Measurements from ENCODE around the gene WWP2. TPM values are rescaled to one million over a fixed set of nuclear protein-coding genes. Genes with fewer than 3 reads are reported as not detected.
"Not testable (repeated sequence)": the region's sequence is repeated elsewhere in the genome, so short reads cannot be mapped to it uniquely, and the experiment has no call there.

Gene WWP2
- total RNA-seq, 2 donors from 2014 or later, result 45.4 to 62.3 TPM

DNA sequence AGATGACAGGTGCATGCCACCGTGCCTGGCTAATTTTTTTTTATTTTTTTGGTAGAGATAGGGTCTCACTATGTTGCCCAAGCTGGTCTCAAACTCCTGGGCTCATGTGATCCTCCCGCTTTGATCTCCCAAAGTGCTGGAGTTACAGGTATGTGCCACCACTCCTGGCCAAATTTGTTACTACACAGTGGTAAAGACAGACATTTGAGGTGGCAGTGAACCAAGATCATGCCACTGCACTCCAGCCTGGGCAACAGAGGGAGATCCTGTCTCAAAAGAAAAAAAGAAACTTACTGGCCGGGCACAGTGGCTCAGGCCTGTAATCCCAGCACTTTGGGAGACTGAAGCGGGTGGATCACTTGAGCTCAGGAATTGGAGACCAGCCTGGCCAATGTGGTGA is 33.1 kb upstream of the WWP2 start:
- not testable (repeated sequence) for H3K27me3 Mint-ChIP-seq (ENCODE audit: low read depth); H3K4me3 Mint-ChIP-seq; H3K27ac Mint-ChIP-seq; H3K9me3 Mint-ChIP-seq; H3K36me3 Mint-ChIP-seq (ENCODE audit: insufficient read depth in 2 of 2); ATAC-seq (replicated peaks in 1 of 2); DNase-seq
- H3K4me1 Mint-ChIP-seq (ENCODE audit: low read depth), result peaks cover 40% of the 10 kb centered on the region

DNA sequence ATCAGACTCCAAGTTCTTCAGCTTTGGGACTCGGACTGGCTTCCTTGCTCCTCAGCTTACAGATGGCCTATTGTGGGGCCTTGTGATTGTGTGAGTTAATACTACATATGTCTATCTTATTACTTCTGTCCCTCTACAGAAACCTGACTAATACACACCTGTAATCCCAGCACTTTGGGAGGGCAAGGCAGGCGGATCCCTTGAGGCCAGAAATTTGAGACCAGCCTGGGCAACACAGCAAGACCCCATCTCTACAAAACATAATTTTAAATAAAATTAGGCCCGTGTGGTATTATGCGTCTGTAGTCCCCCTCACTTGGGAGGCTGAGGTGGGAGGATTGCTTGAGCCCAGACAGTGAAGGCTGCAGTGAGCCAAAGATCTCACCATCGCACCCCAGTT is 30.9 kb upstream of the WWP2 start:
- H3K4me3 Mint-ChIP-seq; H3K36me3 Mint-ChIP-seq (ENCODE audit: insufficient read depth in 2 of 2); ATAC-seq (replicated peaks in 1 of 2); H3K27ac Mint-ChIP-seq; H3K27me3 Mint-ChIP-seq (ENCODE audit: low read depth); DNase-seq; H3K9me3 Mint-ChIP-seq: not testable (repeated sequence)
- H3K4me1 Mint-ChIP-seq (ENCODE audit: low read depth), result peaks cover 23% of the 10 kb centered on the region

DNA sequence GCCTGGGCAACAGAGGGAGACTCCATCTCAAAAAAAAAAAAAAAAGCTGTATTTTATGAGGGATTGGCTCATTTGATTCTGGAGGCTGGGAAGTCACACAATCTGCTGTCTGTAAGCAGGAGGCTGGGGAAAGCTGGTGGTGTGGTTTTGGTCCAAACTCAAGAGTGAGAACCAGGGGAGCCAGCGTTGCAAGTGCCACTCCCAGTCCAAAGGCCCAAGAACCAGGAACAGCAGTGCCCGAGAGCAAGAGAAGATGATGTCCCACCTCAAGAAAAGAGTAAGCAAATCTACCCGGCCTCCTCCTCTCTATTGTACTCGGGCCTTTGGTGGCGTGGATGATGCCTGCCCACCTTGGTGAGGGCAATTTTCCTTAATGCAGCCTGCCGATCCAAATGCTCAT is 30.0 kb upstream of the WWP2 start:
- H3K4me3 Mint-ChIP-seq, result no peak overlapping the region

DNA sequence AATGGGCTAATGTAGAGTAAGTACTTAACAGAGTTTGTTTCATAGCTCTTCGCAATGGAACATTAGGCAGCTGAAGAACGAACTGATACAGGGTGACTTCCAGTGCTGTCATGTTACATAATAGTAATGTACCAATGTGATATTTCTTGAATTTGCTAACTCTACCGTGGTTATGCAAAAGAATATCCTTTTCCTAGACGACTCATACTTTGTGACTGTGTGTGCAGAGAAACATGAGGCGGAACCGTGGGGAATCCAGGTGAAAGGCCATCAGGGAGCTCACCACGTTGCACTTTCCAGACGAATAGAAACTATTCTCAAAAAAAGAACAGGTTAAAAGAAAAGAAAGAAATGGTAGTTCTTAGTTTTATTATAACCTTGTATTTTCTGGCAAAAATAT is 20.6 kb upstream of the WWP2 start:
- H3K36me3 Mint-ChIP-seq (ENCODE audit: insufficient read depth in 2 of 2), result peaks cover 6 to 35% of the 10 kb centered on the region in 2 donors
- ATAC-seq (replicated peaks in 1 of 2), result no peak
- no peak for DNase-seq
- no peak overlapping the region for H3K4me3 Mint-ChIP-seq
- H3K27me3 Mint-ChIP-seq (ENCODE audit: low read depth), result no peaks in the 10 kb centered on the region
- no peaks in the 10 kb centered on the region for H3K4me1 Mint-ChIP-seq (ENCODE audit: low read depth)
- no peak overlapping the region for H3K27ac Mint-ChIP-seq
- H3K9me3 Mint-ChIP-seq, result no peaks in the 10 kb centered on the region

More for the DNA sequence above, 30.0 kb upstream of the WWP2 start:
- H3K9me3 Mint-ChIP-seq, result no peaks in the 10 kb centered on the region
- no peaks in the 10 kb centered on the region for H3K27me3 Mint-ChIP-seq (ENCODE audit: low read depth)
- H3K4me1 Mint-ChIP-seq (ENCODE audit: low read depth), result peaks cover 15% of the 10 kb centered on the region
- ATAC-seq (replicated peaks in 1 of 2) (no peak), DNase-seq (no peak)
- no peak overlapping the region for H3K27ac Mint-ChIP-seq
- H3K36me3 Mint-ChIP-seq (ENCODE audit: insufficient read depth in 2 of 2), result no peaks in the 10 kb centered on the region

DNA sequence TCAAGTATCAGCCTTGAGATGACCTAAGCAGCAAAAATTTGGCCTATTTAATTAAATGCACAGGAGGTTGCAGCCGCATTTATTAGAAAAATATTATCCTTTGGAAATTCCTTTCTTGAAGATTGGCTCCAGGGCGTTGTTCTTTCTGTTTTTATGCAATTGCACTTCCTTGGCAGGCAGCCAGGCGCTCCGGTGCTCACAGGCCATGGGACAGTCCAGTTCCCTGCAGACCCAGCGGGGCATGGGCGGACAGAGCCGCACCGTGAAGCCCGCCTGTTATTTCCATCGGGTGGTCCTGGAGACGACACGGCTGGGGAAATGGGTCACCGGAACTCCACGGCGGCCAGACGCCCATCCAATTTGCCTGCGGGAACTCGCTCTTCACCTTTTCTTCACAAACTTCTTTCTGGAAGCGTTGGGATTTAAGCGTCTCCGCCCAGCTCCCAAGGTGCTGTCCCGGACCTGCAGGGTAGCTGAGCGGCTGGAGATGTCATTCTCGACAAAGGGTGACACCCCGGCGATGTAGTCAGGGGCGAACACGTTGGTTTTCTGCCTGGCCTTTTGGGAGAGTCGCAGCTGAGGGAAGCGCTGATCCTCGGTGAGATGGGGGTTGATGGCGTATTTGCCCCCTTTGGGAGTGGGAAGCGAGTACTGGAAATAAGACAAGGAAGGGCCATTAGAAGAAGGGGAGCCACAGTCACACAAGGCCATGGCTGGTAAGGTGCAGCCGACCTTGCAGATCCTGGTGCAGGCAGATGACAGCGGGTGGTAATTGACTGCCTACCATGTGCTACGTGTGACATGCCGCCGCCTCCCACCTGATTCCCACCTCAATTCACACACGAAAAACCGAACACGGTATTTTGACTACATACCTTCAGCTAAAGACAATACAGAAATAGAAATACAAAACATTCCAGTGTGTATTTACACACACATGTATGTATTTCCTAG is 19.9 kb upstream of the WWP2 start:
- Mint-ChIP-seq H3K36me3 (ENCODE audit: insufficient read depth in 2 of 2) (peaks cover 6 to 36% of the 10 kb centered on the region in 2 donors), H3K4me1 (ENCODE audit: low read depth) (no peaks in the 10 kb centered on the region), H3K27ac (no peak overlapping the region), H3K9me3 (no peaks in the 10 kb centered on the region), H3K27me3 (ENCODE audit: low read depth) (no peaks in the 10 kb centered on the region), H3K4me3 (no peak overlapping the region)
- DNase-seq, result no peak
- ATAC-seq (replicated peaks in 1 of 2), result no peak

DNA sequence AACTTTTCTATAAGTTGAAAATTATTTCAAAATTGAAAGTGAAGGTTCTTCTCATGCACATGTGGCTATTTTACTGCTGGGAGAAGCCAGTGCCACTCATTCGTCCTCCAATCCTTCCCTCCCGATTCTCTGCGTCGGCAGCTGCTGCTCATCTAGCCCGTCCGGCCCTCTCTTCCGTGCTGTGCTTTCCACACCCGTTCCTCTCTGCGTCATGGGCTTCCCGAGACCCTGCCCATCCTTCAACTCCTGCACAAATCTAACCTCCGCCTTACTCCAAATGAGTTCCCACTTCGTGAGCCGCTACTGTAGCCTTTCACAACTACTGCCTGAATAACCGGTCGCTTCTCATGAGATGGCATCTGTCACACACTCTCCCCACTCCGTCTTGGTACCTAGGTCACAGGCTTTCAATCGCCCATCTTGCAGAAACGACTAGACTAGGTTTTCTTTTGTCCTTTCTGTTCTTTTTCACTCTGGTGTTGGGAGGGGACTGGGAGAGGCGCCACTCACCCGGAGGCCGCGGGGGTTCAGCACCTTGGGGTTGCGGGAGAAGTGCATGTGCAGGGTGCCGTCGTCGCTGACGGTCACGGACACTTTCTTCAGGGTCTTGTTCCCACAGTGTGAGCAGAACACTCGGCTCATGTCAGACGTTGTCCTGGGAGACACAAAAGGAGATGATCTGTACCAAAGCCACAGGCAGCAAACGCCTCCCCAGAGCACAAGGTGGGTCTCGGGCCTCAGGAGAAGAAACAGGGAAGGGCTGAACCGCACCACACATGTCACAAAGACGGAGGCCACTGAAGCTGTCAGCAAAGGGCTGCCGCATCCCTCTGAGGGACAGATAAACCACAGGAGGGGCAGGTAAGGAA is 17.5 kb upstream of the WWP2 start:
- H3K9me3 Mint-ChIP-seq, result no peaks in the 10 kb centered on the region
- H3K4me1 Mint-ChIP-seq (ENCODE audit: low read depth), result no peaks in the 10 kb centered on the region
- H3K27me3 Mint-ChIP-seq (ENCODE audit: low read depth), result no peaks in the 10 kb centered on the region
- ATAC-seq (replicated peaks in 1 of 2) (no peak), DNase-seq (no peak)
- peak overlapping the region; percentile 23 for H3K27ac Mint-ChIP-seq
- peaks cover 10 to 49% of the 10 kb centered on the region in 2 donors for H3K36me3 Mint-ChIP-seq (ENCODE audit: insufficient read depth in 2 of 2)
- no peak overlapping the region for H3K4me3 Mint-ChIP-seq

DNA sequence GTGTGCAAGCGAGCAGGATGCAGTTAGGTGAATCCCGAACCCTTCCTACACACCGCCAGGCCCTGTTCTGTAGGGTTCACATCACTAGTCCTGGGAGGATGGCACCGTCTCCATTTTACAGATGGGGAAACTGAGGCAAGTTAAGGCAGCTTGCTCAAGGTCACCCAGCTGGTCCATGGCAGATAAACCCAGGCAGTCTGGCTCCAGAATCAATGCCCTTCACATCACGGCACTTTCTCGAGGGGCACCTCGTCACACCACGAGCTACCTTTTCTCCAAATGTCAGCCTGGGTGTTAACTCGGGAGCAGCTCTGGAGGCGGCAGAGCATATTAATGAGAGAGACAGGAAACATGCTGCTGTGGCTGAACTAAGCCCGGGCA is 16.9 kb upstream of the WWP2 start:
- Mint-ChIP-seq H3K9me3 (no peaks in the 10 kb centered on the region), H3K36me3 (ENCODE audit: insufficient read depth in 2 of 2) (peaks cover 10 to 51% of the 10 kb centered on the region in 2 donors), H3K4me1 (ENCODE audit: low read depth) (no peaks in the 10 kb centered on the region), H3K4me3 (no peak overlapping the region), H3K27me3 (ENCODE audit: low read depth) (no peaks in the 10 kb centered on the region), H3K27ac (no peak overlapping the region)
- ATAC-seq (replicated peaks in 1 of 2), result no peak
- no peak for DNase-seq

DNA sequence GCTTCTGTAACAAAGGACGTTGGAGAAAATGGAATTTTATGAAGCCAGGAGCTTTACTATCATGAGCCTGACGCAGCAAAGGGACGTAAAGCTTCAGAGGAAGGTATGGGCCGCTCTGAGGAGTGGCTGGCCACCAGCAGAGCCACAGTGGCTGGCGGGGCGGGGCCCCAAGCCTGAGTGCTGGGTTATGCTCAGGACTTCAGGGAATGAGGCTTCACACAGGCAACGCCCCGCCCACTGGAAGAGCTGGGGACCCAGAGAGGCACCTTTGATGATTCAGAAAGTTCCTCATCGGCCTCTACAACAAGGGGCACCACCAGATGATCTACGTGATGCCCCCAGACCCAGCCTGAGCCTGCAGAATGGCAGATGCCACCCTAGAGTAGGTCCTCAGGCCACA is 16.2 kb upstream of the WWP2 start:
- H3K36me3 Mint-ChIP-seq (ENCODE audit: insufficient read depth in 2 of 2), result peaks cover 10 to 55% of the 10 kb centered on the region in 2 donors
- ATAC-seq (replicated peaks in 1 of 2), result no peak
- no peaks in the 10 kb centered on the region for H3K4me1 Mint-ChIP-seq (ENCODE audit: low read depth)
- no peak overlapping the region for H3K4me3 Mint-ChIP-seq
- H3K27me3 Mint-ChIP-seq (ENCODE audit: low read depth), result no peaks in the 10 kb centered on the region
- no peaks in the 10 kb centered on the region for H3K9me3 Mint-ChIP-seq
- H3K27ac Mint-ChIP-seq, result no peak overlapping the region
- no peak for DNase-seq

DNA sequence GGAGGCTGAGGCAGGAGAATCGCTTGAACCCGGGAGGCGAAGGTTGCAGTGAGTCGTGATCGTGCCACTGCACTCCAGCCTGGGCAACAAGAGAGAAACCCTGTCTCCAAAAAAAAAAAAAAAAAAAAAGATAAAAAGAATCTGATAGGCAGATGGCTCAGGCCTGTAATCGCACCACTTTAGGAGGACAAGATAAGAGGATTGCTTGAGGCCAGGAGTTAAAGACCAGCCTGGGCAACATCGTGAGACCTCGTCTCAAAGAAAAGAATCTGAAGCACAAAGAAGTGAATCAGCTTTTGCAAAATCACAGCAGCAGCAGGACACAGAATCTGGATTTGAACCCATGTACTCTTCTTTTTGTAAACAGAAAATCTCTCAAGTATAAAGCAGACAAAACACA is 15.0 kb upstream of the WWP2 start:
- H3K27ac Mint-ChIP-seq, result no peak overlapping the region
- peaks cover 3% of the 10 kb centered on the region for H3K4me1 Mint-ChIP-seq (ENCODE audit: low read depth)
- H3K9me3 Mint-ChIP-seq, result no peaks in the 10 kb centered on the region
- peaks cover 10 to 52% of the 10 kb centered on the region in 2 donors for H3K36me3 Mint-ChIP-seq (ENCODE audit: insufficient read depth in 2 of 2)
- ATAC-seq (replicated peaks in 1 of 2), result no peak
- H3K4me3 Mint-ChIP-seq, result no peak overlapping the region
- no peaks in the 10 kb centered on the region for H3K27me3 Mint-ChIP-seq (ENCODE audit: low read depth)
- no peak for DNase-seq

DNA sequence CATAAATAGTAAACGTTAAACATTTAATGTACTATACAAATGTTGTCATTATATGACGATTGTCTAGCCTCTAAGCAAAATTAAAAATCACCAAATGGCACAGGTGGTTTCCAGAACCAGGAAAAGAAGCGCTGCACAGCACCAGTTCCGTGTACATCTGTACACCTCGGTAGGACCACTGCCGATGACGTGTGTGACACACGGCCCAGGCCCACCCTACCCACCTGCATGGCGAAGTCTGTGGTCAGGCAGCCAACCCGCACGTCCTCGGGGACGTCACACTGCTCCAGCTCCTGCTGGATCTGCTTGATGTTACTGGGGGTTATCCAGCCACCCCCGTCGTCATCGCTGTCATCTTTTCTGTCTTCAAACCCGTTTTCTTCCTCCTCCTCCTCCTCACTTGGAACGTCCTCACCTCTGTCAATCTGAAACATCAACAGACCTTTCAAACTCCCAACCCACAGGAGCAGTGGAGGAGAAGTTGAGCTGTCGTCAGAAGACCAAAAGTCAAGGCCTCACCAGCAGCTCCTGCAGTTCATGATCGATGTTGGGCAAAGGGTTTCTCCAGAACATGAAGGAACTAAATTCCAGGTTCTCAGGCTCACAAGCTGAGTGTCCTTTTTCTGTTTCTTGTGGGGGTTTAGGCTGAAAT is 13.3 kb upstream of the WWP2 start:
- peaks cover 20% of the 10 kb centered on the region for H3K4me1 Mint-ChIP-seq (ENCODE audit: low read depth)
- no peaks in the 10 kb centered on the region for H3K27me3 Mint-ChIP-seq (ENCODE audit: low read depth)
- peaks cover 9 to 44% of the 10 kb centered on the region in 2 donors for H3K36me3 Mint-ChIP-seq (ENCODE audit: insufficient read depth in 2 of 2)
- DNase-seq (no peak), ATAC-seq (replicated peaks in 1 of 2) (no peak)
- no peaks in the 10 kb centered on the region for H3K9me3 Mint-ChIP-seq
- H3K4me3 Mint-ChIP-seq, result no peak overlapping the region
- H3K27ac Mint-ChIP-seq, result no peak overlapping the region

DNA sequence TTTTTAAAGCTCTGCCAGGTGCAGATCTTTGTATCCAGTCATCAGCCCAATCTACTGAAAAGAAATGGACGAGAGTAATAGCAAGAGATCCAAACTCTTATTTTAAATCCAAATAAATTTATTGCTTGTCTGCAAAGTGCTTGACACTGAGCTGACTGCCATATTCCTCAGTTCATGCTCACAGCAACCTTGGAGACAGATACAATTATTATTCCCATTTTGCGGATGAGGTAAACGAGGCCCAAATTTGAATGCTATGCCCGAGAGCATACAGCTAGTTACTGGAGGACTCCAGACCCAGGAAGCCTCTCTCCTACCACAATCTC is 8.0 kb upstream of the WWP2 start:
- Mint-ChIP-seq H3K36me3 (ENCODE audit: insufficient read depth in 2 of 2) (peaks cover 5 to 25% of the 10 kb centered on the region in 2 donors), H3K9me3 (no peaks in the 10 kb centered on the region), H3K4me1 (ENCODE audit: low read depth) (peaks cover 33% of the 10 kb centered on the region), H3K27me3 (ENCODE audit: low read depth) (no peaks in the 10 kb centered on the region), H3K27ac (peak overlapping the region; percentile 95), H3K4me3 (peak overlapping the region; percentile 95 to 98)
- DNase-seq (no peak), ATAC-seq (replicated peaks in 1 of 2) (no peak)

DNA sequence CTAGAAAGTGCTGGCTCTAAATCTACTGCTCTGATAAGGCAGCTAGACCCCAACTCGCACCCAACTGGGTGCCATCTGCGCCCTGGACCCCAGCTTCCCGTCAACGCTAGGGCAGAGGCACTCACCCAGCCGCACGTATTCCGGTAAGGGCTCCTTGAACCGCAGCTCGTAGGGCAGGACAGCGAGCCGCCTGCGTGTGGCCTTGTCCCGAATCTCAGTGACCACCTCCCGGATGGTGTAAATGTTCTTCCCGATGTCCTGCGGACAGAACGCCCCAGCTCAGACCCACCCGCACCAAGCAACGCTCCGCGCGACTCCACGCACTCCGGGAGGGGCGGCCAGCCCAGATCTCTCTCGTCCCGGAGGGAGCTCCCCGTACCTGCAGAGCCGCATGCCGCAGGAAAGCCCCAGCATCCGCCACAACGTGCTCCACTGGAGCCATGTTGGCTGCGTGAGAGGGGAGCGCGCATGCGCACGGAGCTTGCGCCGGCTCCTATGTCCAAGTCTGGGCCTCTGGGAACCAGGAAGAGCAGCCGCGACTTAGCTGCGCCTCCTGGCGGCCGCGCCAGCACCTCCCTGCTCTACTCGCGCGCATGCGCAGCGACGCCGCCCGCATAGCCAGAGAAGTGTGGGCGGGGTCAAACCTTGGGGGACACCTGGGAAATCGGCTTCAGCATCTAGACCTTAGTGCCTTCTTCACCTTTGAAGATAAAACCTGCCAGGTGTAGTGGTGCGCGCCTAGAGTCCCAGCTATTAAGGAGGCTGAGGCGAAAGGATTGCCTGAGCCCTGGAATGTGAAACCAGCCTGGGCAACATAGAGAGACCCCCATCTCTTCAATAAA is 7.4 kb upstream of the WWP2 start, which contains the start of gene NOB1:
TSS of gene NOB1 (minus strand) at position 458 of the 842 bp plus-strand sequence. CDS start at position 442, 16 bp downstream.
- no peaks in the 10 kb centered on the region for H3K27me3 Mint-ChIP-seq (ENCODE audit: low read depth)
- H3K4me3 Mint-ChIP-seq, result peak within 1 kb of the TSS; percentile 95 to 98
- peak; percentile 99 for ATAC-seq (replicated peaks in 1 of 2)
- H3K27ac Mint-ChIP-seq, result peak within 1 kb of the TSS; percentile 95
- peaks cover 5 to 22% of the 10 kb centered on the region in 2 donors for H3K36me3 Mint-ChIP-seq (ENCODE audit: insufficient read depth in 2 of 2)
- H3K4me1 Mint-ChIP-seq (ENCODE audit: low read depth), result peaks cover 33% of the 10 kb centered on the region
- H3K9me3 Mint-ChIP-seq, result no peaks in the 10 kb centered on the region
- DNase-seq, result peak; percentile 98
